Neural cell (in vitro differentiated cells): ENCODE data around the gene MSI2. TPM values are rescaled to one million over a fixed set of nuclear protein-coding genes. Genes with fewer than 3 reads are reported as not detected.

Experiments
- H2AFZ ChIP-seq: fragments of 200-600, 300-800 bp; sonication (generic), shearing (Covaris generic); 2 replicates; pipeline ENCODE4 v1.6.0; 2014; ENCODE audit warnings: low read depth, mild to moderate bottlenecking, antibody characterized with exemption, low read length, moderate library complexity
- H3F3A ChIP-seq: fragments of 200-600 bp; shearing (Covaris generic); 2 replicates; pipeline ENCODE4 v1.6.1; 2016; ENCODE audit warnings: mild to moderate bottlenecking, moderate library complexity, mixed read lengths, antibody characterized with exemption, low read length; ENCODE audit not compliant: insufficient read depth, poor library complexity, severe bottlenecking
- H3K27ac ChIP-seq: fragments of 200-600, 300-800 bp; sonication (generic), shearing (Covaris generic); 2 replicates; pipeline ENCODE4 v1.5.1; 2014; ENCODE audit warnings: mild to moderate bottlenecking, low read length, moderate library complexity
- H3K27me3 ChIP-seq: fragments of 300-800, 200-600 bp; sonication (generic), shearing (Covaris generic); 2 replicates; pipeline ENCODE4 v1.6.0; 2014; ENCODE audit warnings: mild to moderate bottlenecking, low read depth, low read length, moderate library complexity; ENCODE audit not compliant: insufficient read depth
- H3K36me3 ChIP-seq: fragments of 300-800, 200-600 bp; sonication (generic), shearing (Covaris generic); 2 replicates; pipeline ENCODE4 v1.5.1; 2014; ENCODE audit warnings: mild to moderate bottlenecking, antibody characterized with exemption, low read length, moderate library complexity; ENCODE audit not compliant: insufficient read depth
- H3K4me2 ChIP-seq: fragments of 300-800, 200-600 bp; sonication (generic), shearing (Covaris generic); 2 replicates; pipeline ENCODE4 v1.6.0; 2014; ENCODE audit warnings: mild to moderate bottlenecking, low read length
- H3K4me3 ChIP-seq: fragments of 300-800, 200-600 bp; sonication (generic), shearing (Covaris generic); 2 replicates; pipeline ENCODE4 v1.5.1; 2014; ENCODE audit warnings: mild to moderate bottlenecking, low read length, moderate library complexity
- H3K79me2 ChIP-seq: fragments of 200-600 bp; shearing (Covaris generic); replicated peaks from 2 replicates; pipeline ENCODE4 v1.6.0; 2014; ENCODE audit warnings: mild to moderate bottlenecking, low read length, moderate library complexity; ENCODE audit not compliant: insufficient read depth
- H3K9ac ChIP-seq: fragments of 300-800, 200-600 bp; sonication (generic), shearing (Covaris generic); 2 replicates; pipeline ENCODE4 v1.6.1; 2016; ENCODE audit warnings: mild to moderate bottlenecking, low read length, mixed read lengths
- H3K9me2 ChIP-seq: fragments of 200-600 bp; shearing (Covaris generic); 2 replicates; pipeline ENCODE4 v1.6.1; 2016; ENCODE audit warnings: mild to moderate bottlenecking, low read length, mixed read lengths; ENCODE audit not compliant: insufficient read depth
- H3K9me3 ChIP-seq: fragments of 200-600, 300-800 bp; sonication (generic), shearing (Covaris generic); 2 replicates; pipeline ENCODE4 v1.6.1; 2016; ENCODE audit warnings: mild to moderate bottlenecking, mixed run types, low read length, moderate library complexity, mixed read lengths
- H4K20me1 ChIP-seq: fragments of 200-600 bp; shearing (Covaris generic); 2 replicates; pipeline ENCODE4 v1.6.1; 2016; ENCODE audit warnings: mild to moderate bottlenecking, mixed run types; ENCODE audit not compliant: insufficient read depth
- CTCF ChIP-seq: fragments of 450-650 bp; IDR thresholded peaks from 2 replicates; pipeline ENCODE4 v1.5.1; 2014; ENCODE audit warnings: antibody characterized with exemption, mild to moderate bottlenecking, moderate library complexity; ENCODE audit not compliant: poor library complexity, severe bottlenecking
- EP300 ChIP-seq: fragments of 450-650 bp; conservative IDR thresholded peaks from 2 replicates; pipeline ENCODE4 v1.6.1; 2014; ENCODE audit warnings: antibody characterized with exemption, mild to moderate bottlenecking, moderate library complexity; ENCODE audit not compliant: poor library complexity, severe bottlenecking
- EZH2 ChIP-seq: fragments of 200-600, 300-800 bp; shearing (Covaris generic), sonication (generic); IDR thresholded peaks from 2 replicates; pipeline ENCODE4 v1.6.1; 2014; ENCODE audit warnings: antibody characterized with exemption, low read length, borderline replicate concordance, mild to moderate bottlenecking; ENCODE audit not compliant: insufficient read depth, poor library complexity, severe bottlenecking
- MXI1 ChIP-seq: fragments of 450-650 bp; conservative IDR thresholded peaks from 2 replicates; pipeline ENCODE4 v1.6.1; 2014; ENCODE audit warnings: antibody characterized with exemption, mild to moderate bottlenecking; ENCODE audit not compliant: poor library complexity, severe bottlenecking
- POLR2AphosphoS5 ChIP-seq: IDR thresholded peaks from 2 replicates; pipeline ENCODE4 v1.6.1; 2012
- RAD21 ChIP-seq: fragments of 450-650 bp; conservative IDR thresholded peaks from 2 replicates; pipeline ENCODE4 v1.6.1; 2014; ENCODE audit warnings: antibody characterized with exemption, mild to moderate bottlenecking, moderate library complexity
- REST ChIP-seq: IDR thresholded peaks from 2 replicates; pipeline ENCODE4 v1.6.1; 2012; ENCODE audit warnings: borderline replicate concordance
- SMC3 ChIP-seq: fragments of 450-650 bp; conservative IDR thresholded peaks from 2 replicates; pipeline ENCODE4 v1.6.1; 2014; ENCODE audit warnings: antibody characterized with exemption, mild to moderate bottlenecking, moderate library complexity; ENCODE audit not compliant: poor library complexity
- TAF1 ChIP-seq: IDR thresholded peaks from 2 replicates; pipeline ENCODE4 v1.6.1; 2012; ENCODE audit warnings: low read depth
- polyA plus RNA-seq: library from polyadenylated mRNA; depleted of rRNA; stranded (reverse); fragments of >200 nt; gene quantifications from 2 replicates; pipeline ENCODE4 v1.2.3, GENCODE V29; 2014

Gene MSI2
- polyA plus RNA-seq, 1 donor from 2014 or later: 61.4 TPM

- no peaks in the 10 kb centered on the region for H3K9me2 ChIP-seq
- no peak overlapping the region for H3K4me2 ChIP-seq
- no peak overlapping the region for H2AFZ ChIP-seq
- H3K9me3 ChIP-seq: no peaks in the 10 kb centered on the region
- peaks cover 43% of the 10 kb centered on the region for H3K79me2 ChIP-seq
- no peaks in the 10 kb centered on the region for H3K27me3 ChIP-seq
- no peak overlapping the region for H3K9ac ChIP-seq
- no peaks in the 10 kb centered on the region for H3F3A ChIP-seq
- no peaks in the 10 kb centered on the region for H4K20me1 ChIP-seq
- TF ChIP-seq MXI1 (no peak), CTCF (no peak), TAF1 (no peak), POLR2AphosphoS5 (no peak), SMC3 (no peak), EZH2 (no peak), EP300 (no peak), RAD21 (no peak), REST (no peak)
- H3K27ac ChIP-seq: no peak overlapping the region
- no peak overlapping the region for H3K4me3 ChIP-seq
- H3K36me3 ChIP-seq: no peaks in the 10 kb centered on the region
Measured at GRCh38 chr17:57511475-57512123, 255.3 kb downstream of the MSI2 start.

- peaks cover 47% of the 10 kb centered on the region for H3K79me2 ChIP-seq
- no peak overlapping the region for H3K4me3 ChIP-seq
- no peak for TF ChIP-seq EZH2
- no peak for TF ChIP-seq TAF1
- TF ChIP-seq MXI1: no peak
- no peak for TF ChIP-seq EP300
- no peak for TF ChIP-seq CTCF
- no peak overlapping the region for H3K4me2 ChIP-seq
- H3K27me3 ChIP-seq: no peaks in the 10 kb centered on the region
- no peaks in the 10 kb centered on the region for H4K20me1 ChIP-seq
- no peaks in the 10 kb centered on the region for H3K9me2 ChIP-seq
- H3F3A ChIP-seq: no peaks in the 10 kb centered on the region
- no peak overlapping the region for H3K9ac ChIP-seq
- H3K27ac ChIP-seq: no peak overlapping the region
- no peaks in the 10 kb centered on the region for H3K9me3 ChIP-seq
- no peak overlapping the region for H2AFZ ChIP-seq
- no peaks in the 10 kb centered on the region for H3K36me3 ChIP-seq
Measured at GRCh38 chr17:57512258-57512657, 255.9 kb downstream of the MSI2 start.
